DND-41 (cell line): ENCODE results near the gene CRAMP1.

Experiments
- EZH2 ChIP-seq: IDR thresholded peaks from 3 replicates; pipeline ENCODE4 v1.6.1; 2012; ENCODE audit warnings: borderline replicate concordance, low read depth, mild to moderate bottlenecking, moderate library complexity, low read length, inconsistent platforms; ENCODE audit not compliant: severe bottlenecking
- TF ChIP-seq, protein P1 (sequence below): IDR thresholded peaks from 2 replicates; pipeline ENCODE4 v1.5.1; 2012; ENCODE audit warnings: borderline replicate concordance, low read length, moderate library complexity, mild to moderate bottlenecking; ENCODE audit not compliant: poor library complexity, severe bottlenecking; ENCODE audit errors: extremely low read depth

DNA sequence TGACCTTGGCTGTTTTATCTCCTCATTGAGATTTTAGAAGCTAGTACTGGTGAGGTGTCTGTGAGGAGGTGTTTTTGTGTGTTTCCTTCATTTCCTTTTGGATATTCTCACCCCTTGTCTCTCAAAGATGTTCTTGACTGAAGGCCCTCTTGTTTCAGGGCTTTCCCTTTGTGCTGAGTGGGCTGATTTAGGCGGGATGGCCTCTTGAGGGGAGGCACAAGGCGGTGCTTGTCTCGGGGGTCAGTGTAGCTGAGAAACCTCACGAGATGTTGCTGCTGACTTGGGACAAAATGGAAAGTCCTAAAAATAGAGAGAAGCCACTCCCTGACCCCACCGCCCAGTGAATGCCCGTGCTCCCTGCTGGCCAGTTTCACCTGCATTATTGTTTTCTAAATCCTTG, 14.2 kb downstream of the CRAMP1 start:
- TF ChIP-seq, protein P1, sequence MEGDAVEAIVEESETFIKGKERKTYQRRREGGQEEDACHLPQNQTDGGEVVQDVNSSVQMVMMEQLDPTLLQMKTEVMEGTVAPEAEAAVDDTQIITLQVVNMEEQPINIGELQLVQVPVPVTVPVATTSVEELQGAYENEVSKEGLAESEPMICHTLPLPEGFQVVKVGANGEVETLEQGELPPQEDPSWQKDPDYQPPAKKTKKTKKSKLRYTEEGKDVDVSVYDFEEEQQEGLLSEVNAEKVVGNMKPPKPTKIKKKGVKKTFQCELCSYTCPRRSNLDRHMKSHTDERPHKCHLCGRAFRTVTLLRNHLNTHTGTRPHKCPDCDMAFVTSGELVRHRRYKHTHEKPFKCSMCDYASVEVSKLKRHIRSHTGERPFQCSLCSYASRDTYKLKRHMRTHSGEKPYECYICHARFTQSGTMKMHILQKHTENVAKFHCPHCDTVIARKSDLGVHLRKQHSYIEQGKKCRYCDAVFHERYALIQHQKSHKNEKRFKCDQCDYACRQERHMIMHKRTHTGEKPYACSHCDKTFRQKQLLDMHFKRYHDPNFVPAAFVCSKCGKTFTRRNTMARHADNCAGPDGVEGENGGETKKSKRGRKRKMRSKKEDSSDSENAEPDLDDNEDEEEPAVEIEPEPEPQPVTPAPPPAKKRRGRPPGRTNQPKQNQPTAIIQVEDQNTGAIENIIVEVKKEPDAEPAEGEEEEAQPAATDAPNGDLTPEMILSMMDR, result no peak
- TF ChIP-seq EZH2, result no peak
